HG02981 (cell line): Measurements from ENCODE around the gene CSNK1G1.
"Not testable (repeated sequence)": the region's sequence is repeated elsewhere in the genome, so short reads cannot be mapped to it uniquely, and the experiment has no call there.

Source experiments
- ATAC-seq: cut with Tn5 transposase; IDR thresholded peaks from one replicate; pipeline ENCODE4 v1.9.1; 2021; ENCODE audit warnings: mild to moderate bottlenecking, moderate library complexity; ENCODE audit not compliant: unreplicated experiment

Gene CSNK1G1

GRCh38 chr15:64351265-64351664 lies 4.7 kb downstream of the CSNK1G1 start:
- ATAC-seq, result no peak

- ATAC-seq, result no peak
Observed at GRCh38 chr15:64349375-64349774, 6.6 kb downstream of the CSNK1G1 start.

GRCh38 chr15:64348455-64348854 lies 7.5 kb downstream of the CSNK1G1 start:
- no peak for ATAC-seq

GRCh38 chr15:64346242-64346641 lies 9.7 kb downstream of the CSNK1G1 start:
- not testable (repeated sequence) for ATAC-seq

- no peak for ATAC-seq
Observed at GRCh38 chr15:64344651-64345294, 11.2 kb downstream of the CSNK1G1 start.

- no peak for ATAC-seq
Observed at GRCh38 chr15:64343841-64344240, 12.1 kb downstream of the CSNK1G1 start.

- ATAC-seq, result no peak
Observed at GRCh38 chr15:64343222-64343621, 12.8 kb downstream of the CSNK1G1 start.

- no peak for ATAC-seq
Observed at GRCh38 chr15:64341961-64342360, 14.0 kb downstream of the CSNK1G1 start.

GRCh38 chr15:64340355-64340754 lies 15.6 kb downstream of the CSNK1G1 start:
- ATAC-seq, result no peak

GRCh38 chr15:64337761-64338160 lies 18.2 kb downstream of the CSNK1G1 start:
- no peak for ATAC-seq

- ATAC-seq, result no peak
Observed at GRCh38 chr15:64333986-64334929, 21.7 kb downstream of the CSNK1G1 start.

GRCh38 chr15:64333516-64333915 lies 22.5 kb downstream of the CSNK1G1 start:
- ATAC-seq, result no peak

- ATAC-seq, result not testable (repeated sequence)
Observed at GRCh38 chr15:64331668-64332067, 24.3 kb downstream of the CSNK1G1 start.

GRCh38 chr15:64326975-64327374 lies 29.0 kb downstream of the CSNK1G1 start:
- ATAC-seq, result not testable (repeated sequence)

GRCh38 chr15:64326458-64326857 lies 29.5 kb downstream of the CSNK1G1 start:
- ATAC-seq, result not testable (repeated sequence)

GRCh38 chr15:64324165-64324877 lies 31.7 kb downstream of the CSNK1G1 start:
- no peak for ATAC-seq

GRCh38 chr15:64315216-64315615 lies 40.8 kb downstream of the CSNK1G1 start:
- ATAC-seq, result no peak

GRCh38 chr15:64314456-64314855 lies 41.5 kb downstream of the CSNK1G1 start:
- ATAC-seq, result no peak

GRCh38 chr15:64311566-64311965 lies 44.4 kb downstream of the CSNK1G1 start:
- ATAC-seq, result no peak

GRCh38 chr15:64310036-64310435 lies 45.9 kb downstream of the CSNK1G1 start:
- ATAC-seq, result no peak

- no peak for ATAC-seq
Observed at GRCh38 chr15:64305261-64305660, 50.7 kb downstream of the CSNK1G1 start.
